Panc1 (cell line): ENCODE results near the gene LONRF2. TPM values are rescaled to one million over a fixed set of nuclear protein-coding genes. Genes with fewer than 3 reads are reported as not detected.

Experiments used
- ATAC-seq: fragments of 200-7000 bp; cut with Tn5 transposase; 2 replicates; pipeline ENCODE4 v1.9.1; 2020; ENCODE audit warnings: mild to moderate bottlenecking, moderate library complexity
- BruUV-seq: library from RNA; stranded (reverse); fragments of 400-500 nt; replicated peaks from 2 replicates; lab custom pipeline; 2021; lab: Mats Ljungman, UMichigan
- CTCF ChIA-PET: fragments of 300-600 bp; sonication (Branson Sonifier 250); formaldehyde crosslinking; loops from one replicate; lab custom pipeline; 2022; ENCODE audit warnings: antibody characterized with exemption; lab: Charles Lee
- POLR2A ChIA-PET: fragments of 300-600 bp; sonication (Branson Sonifier 250); formaldehyde crosslinking; loops from one replicate; lab custom pipeline; 2022; ENCODE audit warnings: antibody characterized with exemption; lab: Charles Lee
- DNase-seq: peaks from one replicate; pipeline ENCODE4 v3.0.0-alpha.2; 2010; ENCODE audit warnings: low read depth, low spot score
- H3K27ac ChIP-seq: 2 replicates; pipeline ENCODE4 v1.5.1; 2011; ENCODE audit warnings: mild to moderate bottlenecking, low read length, inconsistent platforms
- H3K27me3 ChIP-seq: fragments of 200-500 bp; sonication (Bioruptor generic); 2 replicates; pipeline ENCODE4 v1.6.0; 2014; ENCODE audit warnings: low read length, inconsistent platforms; ENCODE audit not compliant: control insufficient read depth, insufficient read depth
- H3K36me3 ChIP-seq: fragments of 200-500 bp; sonication (Bioruptor generic); 2 replicates; pipeline ENCODE4 v1.5.1; 2014; ENCODE audit warnings: inconsistent platforms, mild to moderate bottlenecking, low read length, moderate library complexity; ENCODE audit not compliant: control insufficient read depth, insufficient read depth
- H3K4me1 ChIP-seq: 2 replicates; pipeline ENCODE4 v1.5.1; 2011; ENCODE audit warnings: inconsistent platforms, mild to moderate bottlenecking, low read length, moderate library complexity; ENCODE audit not compliant: control insufficient read depth, insufficient read depth
- H3K4me3 ChIP-seq, 2 experiments: 2 replicates each; pipeline ENCODE4 v1.5.1; 2011 to 2012; ENCODE audit warnings: low read depth in 2 of 2, low read length in 2 of 2, mild to moderate bottlenecking in 2 of 2, inconsistent platforms in 1 of 2, moderate library complexity in 1 of 2
- H3K9me3 ChIP-seq: fragments of 200-500 bp; sonication (Bioruptor generic); 2 replicates; pipeline ENCODE4 v1.5.1; 2014; ENCODE audit warnings: low read depth, mild to moderate bottlenecking, inconsistent platforms, low read length, moderate library complexity; ENCODE audit not compliant: control insufficient read depth, insufficient read depth
- CTCF ChIP-seq: fragments of 450-650 bp; IDR thresholded peaks from 2 replicates; pipeline ENCODE4 v1.5.1; 2017; ENCODE audit warnings: mild to moderate bottlenecking
- POLR2AphosphoS5 ChIP-seq: IDR thresholded peaks from 2 replicates; pipeline ENCODE4 v1.6.1; 2012; ENCODE audit warnings: mild to moderate bottlenecking, low read depth, low read length, moderate library complexity
- REST ChIP-seq, 2 experiments: IDR thresholded peaks; 2 replicates each; pipeline ENCODE4 v1.6.1; 2011 to 2012; ENCODE audit warnings: low read depth in 2 of 2, control low read depth in 1 of 2, low read length in 1 of 2, mild to moderate bottlenecking in 1 of 2, moderate library complexity in 1 of 2; ENCODE audit not compliant: insufficient read depth in 1 of 2
- SIN3A ChIP-seq: IDR thresholded peaks from 2 replicates; pipeline ENCODE4 v1.6.1; 2012; ENCODE audit warnings: low read depth, mild to moderate bottlenecking, low read length, moderate library complexity, borderline replicate concordance; ENCODE audit not compliant: insufficient read depth
- TCF7L2 ChIP-seq: IDR thresholded peaks from 2 replicates; pipeline ENCODE4 v1.6.1; 2011; ENCODE audit warnings: mild to moderate bottlenecking, low read depth, low read length, inconsistent platforms
- in situ Hi-C: cut with HindIII; loops from 2 replicates; pipeline ENCODE4 v1.10.0; 2016; ENCODE audit warnings: low sequenced_read_pairs, low pct_unique_long_range_greater_than_20kb
- intact Hi-C: fragments of 100-400 bp; cut with micrococcal nuclease; formaldehyde crosslinking; loops from one replicate; pipeline ENCODE4 v1.10.0; 2022; ENCODE audit not compliant: unreplicated experiment
- total RNA-seq: library from RNA; stranded (reverse); gene quantifications from one replicate; pipeline ENCODE4 v1.2.1, GENCODE V29; 2021; ENCODE audit not compliant: unreplicated experiment

The LONRF2 gene
- total RNA-seq, 1 experiment from 2014 or later: 12.9 TPM

GRCh38 chr2:100246163-100247145, 75.8 kb downstream of the LONRF2 start:
- H3K27me3 ChIP-seq: 0 out of 2 replicates have a peak, but pooled peaks cover 2% of the 10 kb centered on the region
- TF ChIP-seq SIN3A (no peak), TCF7L2 (no peak), POLR2AphosphoS5 (no peak), REST (IDR thresholded peaks at IDR 0.05; ENCODE audit: insufficient read depth in 1 of 2, low read depth in 2 of 2, low read length in 1 of 2) (no peak), CTCF (no peak; the same call in 1 of the 2 replicates)
- no peak overlapping the region for H3K27ac ChIP-seq
- no peaks in the 10 kb centered on the region for H3K36me3 ChIP-seq
- CTCF ChIA-PET: interaction anchor here (0.6 to 1.1 kb wide), 2 partner anchors 16 to 250 kb away, joined by 4 to 5 read pairs; no protein-coding TSS in a partner anchor
- H3K9me3 ChIP-seq: no peaks in the 10 kb centered on the region
- intact Hi-C loops (loop anchor here (10.0 kb wide), 1 partner anchor 522 kb away; no protein-coding TSS in a partner anchor), in situ Hi-C loops (no loop called here)
- BruUV-seq: no TSS peak
- ATAC-seq: no peak
- no peak for DNase-seq
- POLR2A ChIA-PET: interaction anchor here (0.6 kb wide), 1 partner anchor 675 kb away, joined by 6 read pairs; no protein-coding TSS in a partner anchor
- no peaks in the 10 kb centered on the region for H3K4me1 ChIP-seq
- no peak overlapping the region for H3K4me3 ChIP-seq

GRCh38 chr2:100245681-100246080, 76.6 kb downstream of the LONRF2 start:
- Histone ChIP-seq H3K4me3 (no peak overlapping the region), H3K36me3 (no peaks in the 10 kb centered on the region), H3K4me1 (no peaks in the 10 kb centered on the region), H3K27ac (no peak overlapping the region), H3K9me3 (no peaks in the 10 kb centered on the region), H3K27me3 (peaks cover 2% of the 10 kb centered on the region; the same call in 1 of the 2 replicates)
- no peak for DNase-seq
- POLR2A ChIA-PET: no interaction called here
- no peak for TF ChIP-seq TCF7L2
- no peak for TF ChIP-seq SIN3A
- no peak for TF ChIP-seq CTCF
- TF ChIP-seq REST (IDR thresholded peaks at IDR 0.05; ENCODE audit: insufficient read depth in 1 of 2, low read depth in 2 of 2, low read length in 1 of 2): no peak
- no peak for TF ChIP-seq POLR2AphosphoS5
- CTCF ChIA-PET: interaction anchor here (0.5 to 1.1 kb wide), 2 partner anchors 17 to 90 kb away, joined by 4 to 5 read pairs; no protein-coding TSS in a partner anchor
- BruUV-seq: no TSS peak
- in situ Hi-C loops: no loop called here
- no peak for ATAC-seq
- intact Hi-C loops: loop anchor here (10.0 kb wide), 1 partner anchor 521 kb away; no protein-coding TSS in a partner anchor
